IMR-90 (cell line): ENCODE results near the gene KCNJ16. TPM values are rescaled to one million over a fixed set of nuclear protein-coding genes. Genes with fewer than 3 reads are reported as not detected.

ENCODE experiments used
- ATAC-seq: fragments of 200-7000 bp; cut with Tn5 transposase; 2 replicates; pipeline ENCODE4 v1.9.1; 2020; ENCODE audit warnings: low read depth, mild to moderate bottlenecking, moderate library complexity
- BruUV-seq: library from RNA; stranded (reverse); fragments of 400-500 nt; replicated peaks from 2 replicates; lab custom pipeline; 2021; lab: Mats Ljungman, UMichigan
- CTCF ChIA-PET: fragments of 300-600 bp; formaldehyde crosslinking; extraction: SDS; loops from one replicate; lab custom pipeline; 2021; ENCODE audit warnings: antibody characterized with exemption; lab: Yijun Ruan, JAX
- POLR2A ChIA-PET: fragments of 300-600 bp; sonication (Branson Sonifier 250); formaldehyde crosslinking; loops from one replicate; lab custom pipeline; 2022; ENCODE audit warnings: antibody characterized with exemption; ENCODE audit not compliant: unreplicated experiment; lab: Charles Lee
- DNase-seq: peaks from one replicate; pipeline ENCODE4 v3.0.0; 2013
- H2AFZ ChIP-seq: replicated peaks from 2 replicates; pipeline ENCODE3; 2013; ENCODE audit warnings: low read length, mild to moderate bottlenecking; ENCODE audit not compliant: poor library complexity
- H2AK5ac ChIP-seq: 2 replicates; pipeline ENCODE4 v1.6.1; 2013; ENCODE audit warnings: low read depth, low read length, inconsistent platforms
- H2AK9ac ChIP-seq: replicated peaks from 2 replicates; pipeline ENCODE3; 2013; ENCODE audit warnings: mild to moderate bottlenecking, low read depth, low read length, moderate library complexity; ENCODE audit not compliant: poor library complexity
- H2BK120ac ChIP-seq: 2 replicates; pipeline ENCODE4 v1.6.1; 2013; ENCODE audit warnings: low read depth, low read length, inconsistent platforms
- H2BK15ac ChIP-seq: 3 replicates; pipeline ENCODE4 v1.6.1; 2013; ENCODE audit warnings: low read depth, low read length, inconsistent platforms
- H2BK20ac ChIP-seq: 2 replicates; pipeline ENCODE4 v1.6.1; 2013; ENCODE audit warnings: low read depth, mild to moderate bottlenecking, inconsistent platforms, low read length, moderate library complexity
- H2BK5ac ChIP-seq: 2 replicates; pipeline ENCODE4 v1.6.1; 2013; ENCODE audit warnings: mild to moderate bottlenecking, low read depth, low read length, inconsistent platforms; ENCODE audit not compliant: poor library complexity, severe bottlenecking
- H3K14ac ChIP-seq: replicated peaks from 2 replicates; pipeline ENCODE4 v1.6.1; 2013; ENCODE audit warnings: low read depth, low read length, inconsistent platforms
- H3K18ac ChIP-seq: 2 replicates; pipeline ENCODE4 v1.6.1; 2013; ENCODE audit warnings: low read depth, low read length, control low read depth
- H3K23ac ChIP-seq: 2 replicates; pipeline ENCODE4 v1.6.1; 2013; ENCODE audit warnings: low read depth, low read length, inconsistent platforms
- H3K27ac ChIP-seq: 2 replicates; pipeline ENCODE4 v1.5.1; 2013; ENCODE audit warnings: mild to moderate bottlenecking, control low read depth, low read length; ENCODE audit not compliant: insufficient read depth
- H3K27me3 ChIP-seq: 2 replicates; pipeline ENCODE4 v1.6.1; 2013; ENCODE audit warnings: low read length; ENCODE audit not compliant: control insufficient read depth, insufficient read depth
- H3K36me3 ChIP-seq: 2 replicates; pipeline ENCODE4 v1.6.1; 2013; ENCODE audit warnings: low read length, mixed read lengths; ENCODE audit not compliant: control insufficient read depth, insufficient read depth
- H3K4ac ChIP-seq: 2 replicates; pipeline ENCODE4 v1.6.1; 2013; ENCODE audit warnings: low read depth, low read length, inconsistent platforms
- H3K4me1 ChIP-seq: 2 replicates; pipeline ENCODE4 v1.6.1; 2013; ENCODE audit warnings: low read length, mixed read lengths; ENCODE audit not compliant: control insufficient read depth, insufficient read depth
- H3K4me2 ChIP-seq: 2 replicates; pipeline ENCODE4 v1.6.1; 2013; ENCODE audit warnings: low read depth, mild to moderate bottlenecking, control low read depth, low read length, moderate library complexity
- H3K4me3 ChIP-seq: 2 replicates; pipeline ENCODE4 v1.5.1; 2013; ENCODE audit warnings: low read depth, mild to moderate bottlenecking, control low read depth, low read length, moderate library complexity; ENCODE audit not compliant: insufficient read depth
- H3K56ac ChIP-seq: 2 replicates; pipeline ENCODE4 v1.6.1; 2013; ENCODE audit warnings: low read length, inconsistent platforms; ENCODE audit not compliant: insufficient read depth; ENCODE audit errors: extremely low read depth
- H3K79me1 ChIP-seq, 2 experiments: 2 replicates each; pipeline ENCODE4 v1.6.1; 2013; ENCODE audit warnings: low read length in 2 of 2, inconsistent platforms in 1 of 2, low read depth in 1 of 2
- H3K9ac ChIP-seq: 2 replicates; pipeline ENCODE4 v1.6.1; 2013; ENCODE audit warnings: low read depth, low read length, control low read depth
- H3K9me1 ChIP-seq: 2 replicates; pipeline ENCODE4 v1.6.1; 2013; ENCODE audit warnings: low read length, inconsistent platforms; ENCODE audit not compliant: insufficient read depth
- H3K9me3 ChIP-seq: 2 replicates; pipeline ENCODE4 v1.6.1; 2013; ENCODE audit warnings: low read length; ENCODE audit not compliant: control insufficient read depth, insufficient read depth
- H4K20me1 ChIP-seq: 2 replicates; pipeline ENCODE4 v1.6.1; 2013; ENCODE audit warnings: low read length, inconsistent platforms; ENCODE audit not compliant: insufficient read depth
- H4K5ac ChIP-seq: 2 replicates; pipeline ENCODE4 v1.6.1; 2013; ENCODE audit warnings: mild to moderate bottlenecking, low read depth, low read length, control low read depth
- H4K8ac ChIP-seq, 2 experiments: 2 replicates each; pipeline ENCODE4 v1.6.1; 2013; ENCODE audit warnings: low read depth in 2 of 2, low read length in 2 of 2, control low read depth in 1 of 2, inconsistent platforms in 1 of 2
- H4K91ac ChIP-seq: 2 replicates; pipeline ENCODE4 v1.6.1; 2013; ENCODE audit warnings: low read depth, low read length, inconsistent platforms; ENCODE audit not compliant: insufficient read depth
- BHLHE40 ChIP-seq: fragments of 150-350 bp; IDR thresholded peaks from 2 replicates; pipeline ENCODE4 v1.6.1; 2016; ENCODE audit warnings: mild to moderate bottlenecking, low read depth, low read length
- CEBPB ChIP-seq: IDR thresholded peaks from 2 replicates; pipeline ENCODE4 v1.6.1; 2012; ENCODE audit warnings: low read depth, low read length, improper control_type of control experiment
- CHD1 ChIP-seq: IDR thresholded peaks from 2 replicates; pipeline ENCODE4 v1.6.1; 2012; ENCODE audit warnings: low read depth, low read length, improper control_type of control experiment
- CTCF ChIP-seq: conservative IDR thresholded peaks from 2 replicates; pipeline ENCODE4 v1.5.1; 2012; ENCODE audit warnings: mild to moderate bottlenecking, low read depth, low read length, improper control_type of control experiment
- FOS ChIP-seq: fragments of 150-350 bp; IDR thresholded peaks from 2 replicates; pipeline ENCODE4 v1.6.1; 2016; ENCODE audit warnings: low read depth, low read length
- MAFK ChIP-seq: IDR thresholded peaks from 2 replicates; pipeline ENCODE4 v1.6.1; 2012; ENCODE audit warnings: low read depth, low read length, improper control_type of control experiment
- MAZ ChIP-seq: IDR thresholded peaks from 2 replicates; pipeline ENCODE4 v1.6.1; 2012; ENCODE audit warnings: low read depth, mild to moderate bottlenecking, low read length, improper control_type of control experiment, moderate library complexity, borderline replicate concordance
- MXI1 ChIP-seq: IDR thresholded peaks from 2 replicates; pipeline ENCODE4 v1.6.1; 2012; ENCODE audit warnings: low read depth, mild to moderate bottlenecking, low read length, moderate library complexity, borderline replicate concordance
- NFE2L2 ChIP-seq: fragments of 150-350 bp; IDR thresholded peaks from 2 replicates; pipeline ENCODE4 v1.6.1; 2016; ENCODE audit warnings: low read depth, mild to moderate bottlenecking, low read length
- POLR2A ChIP-seq: IDR thresholded peaks from 2 replicates; pipeline ENCODE4 v1.6.1; 2012; ENCODE audit warnings: mild to moderate bottlenecking, low read depth, low read length
- RAD21 ChIP-seq: IDR thresholded peaks from 2 replicates; pipeline ENCODE4 v1.6.1; 2012; ENCODE audit warnings: low read length, improper control_type of control experiment
- RCOR1 ChIP-seq: IDR thresholded peaks from 2 replicates; pipeline ENCODE4 v1.6.1; 2012; ENCODE audit warnings: mild to moderate bottlenecking, low read length, improper control_type of control experiment; ENCODE audit not compliant: insufficient replicate concordance
- RFX5 ChIP-seq: IDR thresholded peaks from 2 replicates; pipeline ENCODE4 v1.8.0; 2012; ENCODE audit warnings: low read depth, mild to moderate bottlenecking, low read length, moderate library complexity
- USF2 ChIP-seq: fragments of 150-350 bp; IDR thresholded peaks from 2 replicates; pipeline ENCODE4 v1.6.1; 2017; ENCODE audit warnings: mild to moderate bottlenecking, antibody characterized with exemption, low read length, low read depth
- WGBS, 2 experiments: methylation state at CpG; one replicate each; pipeline versions ENCODE4 v1.1.5 to v1.1.7; 2013; ENCODE audit warnings: missing lambda C conversion rate in 2 of 2; ENCODE audit not compliant: insufficient read length in 1 of 2; ENCODE audit errors: extremely low coverage in 2 of 2; 5-methylcytosine and 5-hydroxymethylcytosine counted together
- dilution Hi-C: fragments of 300-500 bp; cut with HindIII; formaldehyde crosslinking; loops from one replicate; pipeline ENCODE4 v1.14.3; 2018; ENCODE audit warnings: low sequenced_read_pairs; ENCODE audit not compliant: unreplicated experiment
- in situ Hi-C: fragments of 300-500 bp; cut with MboI; formaldehyde crosslinking; loops from 3 replicates; pipeline ENCODE4 v1.14.3; 2019; ENCODE audit warnings: low sequenced_read_pairs, inconsistent platforms, mixed read lengths
- intact Hi-C: fragments of 100-400 bp; cut with micrococcal nuclease; formaldehyde crosslinking; loops from 2 replicates; pipeline ENCODE4 v1.10.0; 2022
- polyA plus RNA-seq, 3 experiments: library from polyadenylated mRNA; depleted of rRNA; stranded (reverse); fragments of >200 nt; gene quantifications; 2 replicates each; pipeline ENCODE4 v1.2.3, GENCODE V29; 2012; ENCODE audit warnings: low replicate concordance in 1 of 3
- total RNA-seq: library from RNA; depleted of rRNA; stranded (reverse); fragments of >200 nt; gene quantifications from 2 replicates; pipeline ENCODE4 v1.2.3, GENCODE V29; 2012
- TF ChIP-seq, protein P1 (sequence below): fragments of 150-350 bp; IDR thresholded peaks from 2 replicates; pipeline ENCODE4 v1.6.1; 2016; ENCODE audit warnings: low read depth, mild to moderate bottlenecking, low read length, moderate library complexity, borderline replicate concordance

KCNJ16 gene
- total and polyA plus RNA-seq, 2 of the 4 experiments (the other 2 are of a cell fraction): not detected

- no peaks in the 10 kb centered on the region for H3K4me1 ChIP-seq
- no peak overlapping the region for H4K91ac ChIP-seq
- no peaks in the 10 kb centered on the region for H3K27me3 ChIP-seq
- H2BK15ac ChIP-seq: no peak overlapping the region
- no peak overlapping the region for H3K4ac ChIP-seq
- no peak overlapping the region for H2AK9ac ChIP-seq
- no peak overlapping the region for H2BK120ac ChIP-seq
- no peak overlapping the region for H3K4me3 ChIP-seq
- no peak overlapping the region for H3K9ac ChIP-seq
- no peak overlapping the region for H3K23ac ChIP-seq
- H3K4me2 ChIP-seq: no peak overlapping the region
- H3K9me3 ChIP-seq: no peaks in the 10 kb centered on the region
- CTCF ChIA-PET: interaction anchor here (0.5 kb wide), 1 partner anchor 12 kb away, joined by 3 read pairs; no protein-coding TSS in a partner anchor
- no peak overlapping the region for H2BK5ac ChIP-seq
- TF ChIP-seq MAFK: no peak
- no peak for TF ChIP-seq CTCF
- TF ChIP-seq USF2: no peak
- TF ChIP-seq RCOR1: no peak
- TF ChIP-seq, protein P1, sequence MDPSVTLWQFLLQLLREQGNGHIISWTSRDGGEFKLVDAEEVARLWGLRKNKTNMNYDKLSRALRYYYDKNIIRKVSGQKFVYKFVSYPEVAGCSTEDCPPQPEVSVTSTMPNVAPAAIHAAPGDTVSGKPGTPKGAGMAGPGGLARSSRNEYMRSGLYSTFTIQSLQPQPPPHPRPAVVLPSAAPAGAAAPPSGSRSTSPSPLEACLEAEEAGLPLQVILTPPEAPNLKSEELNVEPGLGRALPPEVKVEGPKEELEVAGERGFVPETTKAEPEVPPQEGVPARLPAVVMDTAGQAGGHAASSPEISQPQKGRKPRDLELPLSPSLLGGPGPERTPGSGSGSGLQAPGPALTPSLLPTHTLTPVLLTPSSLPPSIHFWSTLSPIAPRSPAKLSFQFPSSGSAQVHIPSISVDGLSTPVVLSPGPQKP: no peak
- no peak for TF ChIP-seq POLR2A
- TF ChIP-seq BHLHE40: no peak
- TF ChIP-seq RAD21: no peak
- no peak for TF ChIP-seq FOS
- TF ChIP-seq CHD1: no peak
- no peak for TF ChIP-seq CEBPB
- TF ChIP-seq NFE2L2: no peak
- TF ChIP-seq MXI1: no peak
- no peak for TF ChIP-seq MAZ
- no peak for TF ChIP-seq RFX5
- intact Hi-C loops (no loop called here), dilution Hi-C loops (no loop called here), in situ Hi-C loops (no loop called here)
- no peaks in the 10 kb centered on the region for H4K20me1 ChIP-seq
- no peak overlapping the region for H2AK5ac ChIP-seq
- no peak overlapping the region for H4K8ac ChIP-seq
- DNase-seq: peak; percentile 45
- POLR2A ChIA-PET: no interaction called here
- no peaks in the 10 kb centered on the region for H3K36me3 ChIP-seq
- no TSS peak for BruUV-seq
- peak; percentile 42; the same call in 1 of the 2 replicates for ATAC-seq
- H2AFZ ChIP-seq: no peak overlapping the region
- H3K27ac ChIP-seq: no peak overlapping the region
- no peak overlapping the region for H4K5ac ChIP-seq
- H3K14ac ChIP-seq: no peak overlapping the region
- no CpG with 5 or more reads among the region's 2 CpGs for WGBS, 2 experiments
- no peak overlapping the region for H3K56ac ChIP-seq
- H3K9me1 ChIP-seq: no peaks in the 10 kb centered on the region
- H2BK20ac ChIP-seq: no peak overlapping the region
- no peaks in the 10 kb centered on the region for H3K79me1 ChIP-seq
- H3K18ac ChIP-seq: no peak overlapping the region; the same call in 1 of the 2 replicates
Observed at GRCh38 chr17:70060415-70060814, 14.6 kb upstream of the KCNJ16 start.
